Measurements from ENCODE around the gene GCGR. TPM values are rescaled to one million over a fixed set of nuclear protein-coding genes. Genes with fewer than 3 reads are reported as not detected.

The GCGR gene
- total and polyA plus RNA-seq, 2 of the 13 experiments (the other 11 are each of a cell fraction or from before 2014, with no cell fraction given) = 0.04 to 0.13 TPM

DNA sequence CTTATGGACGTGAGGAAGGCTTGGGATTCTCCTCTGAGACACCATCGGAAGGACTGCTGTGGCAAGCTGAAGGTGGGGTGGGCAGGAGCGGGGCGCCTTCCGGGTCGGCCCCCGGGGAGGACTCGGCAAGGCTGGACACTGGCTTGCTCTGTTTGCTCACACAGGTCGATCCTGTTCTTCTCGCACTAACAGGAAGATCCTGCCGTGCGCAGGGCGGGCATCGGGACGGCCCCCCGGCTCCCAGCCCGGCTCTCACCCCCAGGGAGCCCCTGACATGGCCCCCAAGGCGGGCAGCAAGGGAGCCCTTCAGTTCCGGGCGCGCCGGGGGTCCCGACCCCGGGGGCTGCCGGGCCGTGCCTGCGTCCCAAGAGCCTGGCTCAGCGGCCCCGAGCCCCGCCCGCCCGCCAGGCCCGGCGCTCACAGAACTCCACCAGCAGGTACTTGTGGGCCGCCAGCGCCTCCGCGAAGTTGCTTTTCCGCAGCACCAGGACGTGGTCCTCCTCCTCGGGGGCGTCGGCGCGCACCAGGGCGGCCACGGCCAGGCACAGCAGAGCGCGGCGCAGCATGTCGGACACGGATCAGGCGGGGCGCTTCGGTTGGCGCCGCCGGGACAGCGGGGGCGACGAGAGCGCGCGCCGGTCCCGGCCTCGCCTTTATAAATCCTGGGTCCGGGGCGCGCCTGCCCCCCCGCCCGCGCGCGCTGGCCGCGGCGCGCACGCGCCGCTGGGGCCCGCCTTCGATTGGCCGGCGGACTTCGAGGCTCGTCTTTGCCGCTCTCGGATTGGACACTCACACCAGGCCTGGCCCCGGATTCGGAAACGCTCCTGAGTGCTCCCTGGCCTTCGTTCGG, 56.2 kb downstream of the GCGR start, which contains the start of gene P4HB (continued):
- TF ChIP-seq, protein P1, sequence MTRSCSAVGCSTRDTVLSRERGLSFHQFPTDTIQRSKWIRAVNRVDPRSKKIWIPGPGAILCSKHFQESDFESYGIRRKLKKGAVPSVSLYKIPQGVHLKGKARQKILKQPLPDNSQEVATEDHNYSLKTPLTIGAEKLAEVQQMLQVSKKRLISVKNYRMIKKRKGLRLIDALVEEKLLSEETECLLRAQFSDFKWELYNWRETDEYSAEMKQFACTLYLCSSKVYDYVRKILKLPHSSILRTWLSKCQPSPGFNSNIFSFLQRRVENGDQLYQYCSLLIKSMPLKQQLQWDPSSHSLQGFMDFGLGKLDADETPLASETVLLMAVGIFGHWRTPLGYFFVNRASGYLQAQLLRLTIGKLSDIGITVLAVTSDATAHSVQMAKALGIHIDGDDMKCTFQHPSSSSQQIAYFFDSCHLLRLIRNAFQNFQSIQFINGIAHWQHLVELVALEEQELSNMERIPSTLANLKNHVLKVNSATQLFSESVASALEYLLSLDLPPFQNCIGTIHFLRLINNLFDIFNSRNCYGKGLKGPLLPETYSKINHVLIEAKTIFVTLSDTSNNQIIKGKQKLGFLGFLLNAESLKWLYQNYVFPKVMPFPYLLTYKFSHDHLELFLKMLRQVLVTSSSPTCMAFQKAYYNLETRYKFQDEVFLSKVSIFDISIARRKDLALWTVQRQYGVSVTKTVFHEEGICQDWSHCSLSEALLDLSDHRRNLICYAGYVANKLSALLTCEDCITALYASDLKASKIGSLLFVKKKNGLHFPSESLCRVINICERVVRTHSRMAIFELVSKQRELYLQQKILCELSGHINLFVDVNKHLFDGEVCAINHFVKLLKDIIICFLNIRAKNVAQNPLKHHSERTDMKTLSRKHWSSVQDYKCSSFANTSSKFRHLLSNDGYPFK (CRISPR knock-in tag; IDR thresholded peaks at IDR 0.05; ENCODE audit: borderline replicate concordance) = no peak
- peak; percentile 15; the same call in 1 of the 2 replicates for TF ChIP-seq ZNF770 (CRISPR knock-in tag; IDR thresholded peaks at IDR 0.05)
- TF ChIP-seq, protein P2, sequence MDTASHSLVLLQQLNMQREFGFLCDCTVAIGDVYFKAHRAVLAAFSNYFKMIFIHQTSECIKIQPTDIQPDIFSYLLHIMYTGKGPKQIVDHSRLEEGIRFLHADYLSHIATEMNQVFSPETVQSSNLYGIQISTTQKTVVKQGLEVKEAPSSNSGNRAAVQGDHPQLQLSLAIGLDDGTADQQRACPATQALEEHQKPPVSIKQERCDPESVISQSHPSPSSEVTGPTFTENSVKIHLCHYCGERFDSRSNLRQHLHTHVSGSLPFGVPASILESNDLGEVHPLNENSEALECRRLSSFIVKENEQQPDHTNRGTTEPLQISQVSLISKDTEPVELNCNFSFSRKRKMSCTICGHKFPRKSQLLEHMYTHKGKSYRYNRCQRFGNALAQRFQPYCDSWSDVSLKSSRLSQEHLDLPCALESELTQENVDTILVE (CRISPR knock-in tag; IDR thresholded peaks at IDR 0.05) = no peak; the same call in 1 of the 2 replicates
- TF ChIP-seq, protein P3, sequence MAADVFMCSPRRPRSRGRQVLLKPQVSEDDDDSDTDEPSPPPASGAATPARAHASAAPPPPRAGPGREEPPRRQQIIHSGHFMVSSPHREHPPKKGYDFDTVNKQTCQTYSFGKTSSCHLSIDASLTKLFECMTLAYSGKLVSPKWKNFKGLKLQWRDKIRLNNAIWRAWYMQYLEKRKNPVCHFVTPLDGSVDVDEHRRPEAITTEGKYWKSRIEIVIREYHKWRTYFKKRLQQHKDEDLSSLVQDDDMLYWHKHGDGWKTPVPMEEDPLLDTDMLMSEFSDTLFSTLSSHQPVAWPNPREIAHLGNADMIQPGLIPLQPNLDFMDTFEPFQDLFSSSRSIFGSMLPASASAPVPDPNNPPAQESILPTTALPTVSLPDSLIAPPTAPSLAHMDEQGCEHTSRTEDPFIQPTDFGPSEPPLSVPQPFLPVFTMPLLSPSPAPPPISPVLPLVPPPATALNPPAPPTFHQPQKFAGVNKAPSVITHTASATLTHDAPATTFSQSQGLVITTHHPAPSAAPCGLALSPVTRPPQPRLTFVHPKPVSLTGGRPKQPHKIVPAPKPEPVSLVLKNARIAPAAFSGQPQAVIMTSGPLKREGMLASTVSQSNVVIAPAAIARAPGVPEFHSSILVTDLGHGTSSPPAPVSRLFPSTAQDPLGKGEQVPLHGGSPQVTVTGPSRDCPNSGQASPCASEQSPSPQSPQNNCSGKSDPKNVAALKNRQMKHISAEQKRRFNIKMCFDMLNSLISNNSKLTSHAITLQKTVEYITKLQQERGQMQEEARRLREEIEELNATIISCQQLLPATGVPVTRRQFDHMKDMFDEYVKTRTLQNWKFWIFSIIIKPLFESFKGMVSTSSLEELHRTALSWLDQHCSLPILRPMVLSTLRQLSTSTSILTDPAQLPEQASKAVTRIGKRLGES (CRISPR knock-in tag; IDR thresholded peaks at IDR 0.05; ENCODE audit: borderline replicate concordance) = peak; percentile 74; the same call in 1 of the 2 replicates
- TF ChIP-seq GATA4 (IDR thresholded peaks at IDR 0.05; ENCODE audit: borderline replicate concordance, low read depth) = peak; percentile 71; the same call in 1 of the 2 replicates
- 0 out of 2 replicates have a peak, but pooled peaks have one; percentile 50 for TF ChIP-seq MAF1 (CRISPR knock-in tag; IDR thresholded peaks at IDR 0.05; ENCODE audit: borderline replicate concordance)
- TF ChIP-seq TAF15 (IDR thresholded peaks at IDR 0.05; ENCODE audit: low read depth, low read length, poor library complexity, severe bottlenecking) = no peak
- no peak for TF ChIP-seq MTF1 (CRISPR knock-in tag; IDR thresholded peaks at IDR 0.05)
- peak; percentile 71 for TF ChIP-seq SKI (IDR thresholded peaks at IDR 0.05; ENCODE audit: partially characterized antibody)
- TF ChIP-seq, protein P4, sequence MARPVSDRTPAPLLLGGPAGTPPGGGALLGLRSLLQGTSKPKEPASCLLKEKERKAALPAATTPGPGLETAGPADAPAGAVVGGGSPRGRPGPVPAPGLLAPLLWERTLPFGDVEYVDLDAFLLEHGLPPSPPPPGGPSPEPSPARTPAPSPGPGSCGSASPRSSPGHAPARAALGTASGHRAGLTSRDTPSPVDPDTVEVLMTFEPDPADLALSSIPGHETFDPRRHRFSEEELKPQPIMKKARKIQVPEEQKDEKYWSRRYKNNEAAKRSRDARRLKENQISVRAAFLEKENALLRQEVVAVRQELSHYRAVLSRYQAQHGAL (CRISPR knock-in tag; IDR thresholded peaks at IDR 0.05; ENCODE audit: not compliant biosample characterization) = peak; percentile 26
- 0 out of 2 replicates have a peak, but pooled peaks have one; percentile 69 for TF ChIP-seq TEAD2 (CRISPR knock-in tag; IDR thresholded peaks at IDR 0.05)
- TF ChIP-seq XRCC5 (optimal IDR thresholded peaks at IDR 0.05; ENCODE audit: low read length) = peak; percentile 36
- TF ChIP-seq SAFB2 (CRISPR knock-in tag; IDR thresholded peaks at IDR 0.05; ENCODE audit: borderline replicate concordance, low read depth) = peak; percentile 33; the same call in 1 of the 2 replicates
- TF ChIP-seq POLR2AphosphoS2 (IDR thresholded peaks at IDR 0.05; ENCODE audit: low read depth, low read length) = 0 out of 2 replicates have a peak, but pooled peaks have one; percentile 78
- peak; percentile 82; the same call in 1 of the 2 replicates for TF ChIP-seq HOXA9 (CRISPR knock-in tag; IDR thresholded peaks at IDR 0.05; ENCODE audit: borderline replicate concordance)
- TF ChIP-seq ZNF773 (CRISPR knock-in tag; IDR thresholded peaks at IDR 0.05; ENCODE audit: borderline replicate concordance) = peak; percentile 89; the same call in 1 of the 2 replicates
- TF ChIP-seq SATB2 (CRISPR knock-in tag; IDR thresholded peaks at IDR 0.05) = no peak
- no peak for TF ChIP-seq SP2 (CRISPR knock-in tag; IDR thresholded peaks at IDR 0.05)

Measured in HepG2 (cell line).